ENCODE measurements around the gene CAMSAP1.

- TF ChIP-seq EZH2 (IDR thresholded peaks at IDR 0.05; ENCODE audit: insufficient read depth, low read length) = no peak
- TF ChIP-seq CTCF (IDR thresholded peaks at IDR 0.05; ENCODE audit: insufficient read depth, low read depth, low read length) = no peak
Observed at GRCh38 chr9:135810806-135811575, 96.4 kb downstream of the CAMSAP1 start.
